Endothelial cell of umbilical vein (primary cell): ENCODE measurements around the gene DHX9. TPM values are rescaled to one million over a fixed set of nuclear protein-coding genes. Genes with fewer than 3 reads are reported as not detected.

Experiments used
- Bru-seq: library from RNA; stranded (reverse); fragments of 400-500 nt; gene quantifications from one replicate; lab custom pipeline; 2021; lab: Mats Ljungman, UMichigan
- BruChase-seq, 2 experiments: library from RNA; stranded (reverse); fragments of 400-500 nt; gene quantifications; one replicate each; lab custom pipeline; 2021; lab: Mats Ljungman, UMichigan
- BruUV-seq: library from RNA; stranded (reverse); fragments of 400-500 nt; replicated peaks from 2 replicates; lab custom pipeline; 2021; lab: Mats Ljungman, UMichigan
- CTCF ChIA-PET: fragments of 300-600, 350-600 bp; sonication (Branson Sonifier 250); formaldehyde crosslinking; loops from one replicate; lab custom pipeline; 2021; ENCODE audit warnings: antibody characterized with exemption, inconsistent platforms; lab: Charles Lee
- POLR2A ChIA-PET: fragments of 300-600, 350-600 bp; sonication (Branson Sonifier 250); formaldehyde crosslinking; loops from one replicate; lab custom pipeline; 2021; ENCODE audit warnings: antibody characterized with exemption, inconsistent platforms; lab: Charles Lee
- DNase-seq: peaks from one replicate; pipeline ENCODE4 v3.0.0-alpha.2; 2011; ENCODE audit warnings: low read depth, low spot score
- FAIRE-seq: peaks from 2 replicates; lab custom pipeline; 2011; peaks lifted over from hg19 to GRCh38; lab: Jason Lieb, UNC
- H2AFZ ChIP-seq: 2 replicates; pipeline ENCODE4 v1.6.0; 2012; ENCODE audit warnings: low read depth, low read length, control low read depth, inconsistent platforms
- H3K27ac ChIP-seq: 2 replicates; pipeline ENCODE4 v1.5.1; 2011; ENCODE audit warnings: low read depth, mild to moderate bottlenecking, control low read depth, low read length, moderate library complexity; ENCODE audit not compliant: insufficient read depth
- H3K27me3 ChIP-seq, 2 experiments: 2 replicates each; pipeline versions ENCODE4 v1.6.0 to v1.6.1; 2011; ENCODE audit warnings: low read length in 2 of 2, mixed read lengths in 1 of 2; ENCODE audit not compliant: control insufficient read depth in 2 of 2, insufficient read depth in 2 of 2
- H3K36me3 ChIP-seq, 2 experiments: 2 replicates in 1 of 2; 3 replicates in 1 of 2; pipeline ENCODE4 v1.5.1; 2011; ENCODE audit warnings: low read length in 2 of 2, mild to moderate bottlenecking in 1 of 2, moderate library complexity in 1 of 2; ENCODE audit not compliant: control insufficient read depth in 2 of 2, insufficient read depth in 2 of 2; ENCODE audit errors: extremely low read depth in 1 of 2
- H3K4me1 ChIP-seq: 3 replicates; pipeline ENCODE4 v1.5.1; 2011; ENCODE audit warnings: mild to moderate bottlenecking, low read length; ENCODE audit not compliant: control insufficient read depth, insufficient read depth; ENCODE audit errors: extremely low read depth
- H3K4me2 ChIP-seq: 2 replicates; pipeline ENCODE4 v1.6.1; 2011; ENCODE audit warnings: low read length, control low read depth, mixed read lengths; ENCODE audit not compliant: insufficient read depth
- H3K4me3 ChIP-seq, 3 experiments: fragments of 200-600 bp in 1 of 3; sonication (generic), shearing (Covaris generic) in 1 of 3; replicated peaks in 1 of 3; 2 replicates each; pipeline ENCODE4 v1.5.1; 2011 to 2016; ENCODE audit warnings: control low read depth in 3 of 3, low read length in 3 of 3, mild to moderate bottlenecking in 2 of 3, inconsistent platforms in 1 of 3, low read depth in 1 of 3, moderate library complexity in 1 of 3; ENCODE audit not compliant: insufficient read depth in 1 of 3
- H3K79me2 ChIP-seq: 2 replicates; pipeline ENCODE4 v1.6.0; 2012; ENCODE audit warnings: low read length, inconsistent platforms; ENCODE audit not compliant: control insufficient read depth, insufficient read depth
- H3K9ac ChIP-seq: replicated peaks from 2 replicates; pipeline ENCODE3; 2011; ENCODE audit warnings: low read length, control low read depth; ENCODE audit not compliant: insufficient read depth; ENCODE audit errors: extremely low read depth
- H3K9me1 ChIP-seq: replicated peaks from 3 replicates; pipeline ENCODE4 v1.6.0; 2011; ENCODE audit warnings: mild to moderate bottlenecking, low read length; ENCODE audit not compliant: control insufficient read depth, insufficient read depth; ENCODE audit errors: extremely low read depth
- H3K9me3 ChIP-seq: replicated peaks from 2 replicates; pipeline ENCODE4 v1.5.1; 2012; ENCODE audit warnings: low read length, inconsistent platforms; ENCODE audit not compliant: control insufficient read depth, insufficient read depth
- H4K20me1 ChIP-seq: replicated peaks from 2 replicates; pipeline ENCODE3; 2011; ENCODE audit warnings: mild to moderate bottlenecking, low read length; ENCODE audit not compliant: control insufficient read depth, insufficient read depth; ENCODE audit errors: extremely low read depth
- CTCF ChIP-seq, 2 donors: IDR thresholded peaks; 1 replicate in 1 of 2; 2 replicates in 1 of 2; pipeline ENCODE4 v1.5.1; 2011; ENCODE audit warnings: low read length in 2 of 2, mild to moderate bottlenecking in 2 of 2, moderate library complexity in 2 of 2, control low read depth in 1 of 2, inconsistent platforms in 1 of 2, low read depth in 1 of 2; ENCODE audit not compliant: insufficient read depth in 1 of 2; ENCODE audit errors: extremely low read depth in 1 of 2
- EZH2 ChIP-seq: IDR thresholded peaks from 2 replicates; pipeline ENCODE4 v1.6.1; 2012; ENCODE audit warnings: borderline replicate concordance, low read depth, mild to moderate bottlenecking, moderate library complexity, low read length, inconsistent platforms; ENCODE audit not compliant: severe bottlenecking
- FOS ChIP-seq: IDR thresholded peaks from 2 replicates; pipeline ENCODE4 v1.6.1; 2011; ENCODE audit warnings: mild to moderate bottlenecking, low read length, moderate library complexity, borderline replicate concordance; ENCODE audit not compliant: insufficient read depth
- GATA2 ChIP-seq: IDR thresholded peaks from 2 replicates; pipeline ENCODE4 v1.7.0; 2011; ENCODE audit warnings: low read depth, mild to moderate bottlenecking, moderate library complexity, mixed read lengths, low read length; ENCODE audit not compliant: insufficient read length, insufficient read depth
- JUN ChIP-seq: IDR thresholded peaks from 2 replicates; pipeline ENCODE4 v1.6.1; 2011; ENCODE audit warnings: borderline replicate concordance, low read depth; ENCODE audit not compliant: insufficient read length, insufficient read depth
- MAX ChIP-seq: IDR thresholded peaks from 2 replicates; pipeline ENCODE4 v1.6.1; 2011; ENCODE audit not compliant: insufficient read depth, insufficient read length
- MYC ChIP-seq: IDR thresholded peaks from one replicate; pipeline ENCODE4 v1.6.1; 2011; ENCODE audit warnings: mild to moderate bottlenecking, low read depth, low read length
- POLR2A ChIP-seq: IDR thresholded peaks from 2 replicates; pipeline ENCODE4 v1.6.1; 2012; ENCODE audit warnings: low read depth, mild to moderate bottlenecking, control low read depth, low read length
- POLR2AphosphoS5 ChIP-seq: IDR thresholded peaks from 2 replicates; pipeline ENCODE4 v1.6.1; 2012; ENCODE audit warnings: low read depth, mild to moderate bottlenecking, control low read depth, low read length, moderate library complexity; ENCODE audit not compliant: insufficient read depth
- dilution Hi-C: fragments of 300-500 bp; cut with MboI; formaldehyde crosslinking; loops from one replicate; pipeline ENCODE4 v1.15.0; 2019; ENCODE audit warnings: low sequenced_read_pairs; ENCODE audit not compliant: extremely low pct_ligation_motif_present
- intact Hi-C: fragments of 100-400 bp; cut with micrococcal nuclease; formaldehyde crosslinking; loops from one replicate; pipeline ENCODE4 v1.10.0; 2022
- long read RNA-seq: library from polyadenylated mRNA; stranded (forward); transcript quantifications from one replicate; pipeline ENCODE4 v2.0.0, GENCODE V29; 2021
- polyA minus RNA-seq, 3 experiments: library from RNA; depleted of rRNA, polyadenylated mRNA; stranded (reverse); fragments of >200 nt; gene quantifications; 1 replicate in 1 of 3; 2 replicates in 2 of 3; pipeline ENCODE4 v1.2.3, GENCODE V29; 2011
- polyA plus RNA-seq, 4 experiments: library from polyadenylated mRNA; depleted of rRNA in 3 of 4; stranded (reverse) in 3 of 4; unstranded in 1 of 4; fragments of >200 nt; gene quantifications; 2 replicates each; pipeline versions ENCODE4 v1.2.1 to v1.2.3, GENCODE V29; 2011 to 2012; ENCODE audit warnings: missing spikeins in 1 of 4
- total RNA-seq: library from RNA; stranded (reverse); gene quantifications from 2 replicates; pipeline ENCODE4 v1.2.3, GENCODE V29; 2021

The DHX9 gene
- total RNA-seq (219 and 220 TPM in 2 replicates), polyA plus RNA-seq (93.1 and 142 TPM in 2 replicates), polyA minus RNA-seq (261 and 270 TPM in 2 replicates), Bru-seq, nascent RNA (percentile 99 among the genes with signal in this experiment), BruChase-seq, experiment 1, labeled RNA remaining after a 6-hour chase (percentile 96 among the genes with signal in this experiment), BruChase-seq, experiment 2, labeled RNA remaining after a 2-hour chase (percentile 94 among the genes with signal in this experiment)
- 150 and 175 TPM in 2 replicates for polyA plus RNA-seq (2011; cell fraction: cytosol; rRNA removed)
- 203 and 301 TPM in 2 replicates for polyA plus RNA-seq (2011; cell fraction: nucleus; rRNA removed)
- polyA plus RNA-seq (2012): 107 and 168 TPM in 2 replicates
- 116 TPM for polyA minus RNA-seq (2011; cell fraction: cytosol; rRNA and poly(A)+ RNA removed)
- polyA minus RNA-seq (2011; cell fraction: nucleus; rRNA and poly(A)+ RNA removed): 173 and 247 TPM in 2 replicates
- long read RNA-seq, full-length matches to known transcripts: 132 of 185 reads
- long read RNA-seq, partial matches to known transcripts: 40 of 185 reads
- long read RNA-seq, other reads (novel, unspliced or antisense): 13 of 185 reads

- Histone ChIP-seq H3K9me3 (no peaks in the 10 kb centered on the region), H3K4me3 (peak within 1 kb of the TSS; percentile 68 to 96 (median 88)), H3K27ac (peak within 1 kb of the TSS; percentile 78), H3K36me3 (peaks cover 4 to 7% of the 10 kb centered on the region in 2 experiments), H3K9me1 (no peaks in the 10 kb centered on the region), H3K4me1 (peaks cover 23% of the 10 kb centered on the region), H3K27me3 (no peaks in the 10 kb centered on the region), H2AFZ (peak within 1 kb of the TSS; percentile 94), H3K79me2 (peaks cover 50% of the 10 kb centered on the region), H3K9ac (peak within 1 kb of the TSS; percentile 86), H4K20me1 (peaks cover 12% of the 10 kb centered on the region), H3K4me2 (peak within 1 kb of the TSS; percentile 80)
- peak; percentile 98 for FAIRE-seq
- TF ChIP-seq GATA2 (peak; percentile 23), POLR2AphosphoS5 (peak; percentile 99), MAX (peak; percentile 65), MYC (no peak), CTCF (IDR thresholded peaks at IDR 0.05; ENCODE audit: extremely low read depth in 1 of 2, insufficient read depth in 1 of 2, low read depth in 1 of 2, low read length in 2 of 2) (peak in 1 of 2 donors; percentile 23), FOS (no peak), EZH2 (no peak), JUN (no peak), POLR2A (peak; percentile 99)
- ChIA-PET POLR2A (no interaction called here), CTCF (interaction anchor here (0.8 to 1.6 kb wide), 5 partner anchors 9 to 244 kb away, joined by 4 read pairs; no protein-coding TSS in a partner anchor)
- dilution Hi-C loops: no loop called here
- intact Hi-C loops: loop anchor here (1.0 to 2.0 kb wide), 2 partner anchors 50 to 239 kb away; partner anchors contain the start of gene NPL
- BruUV-seq: TSS peak; percentile 26
- peak; percentile 92 for DNase-seq
Observed at GRCh38 chr1:182839209-182840066, at the start of gene DHX9. DHX9 (plus strand) TSS chr1:182839347; CDS start chr1:182842567, 3,220 bp downstream.
